Calu3 (cell line): ENCODE measurements around the gene MED15. TPM values are rescaled to one million over a fixed set of nuclear protein-coding genes. Genes with fewer than 3 reads are reported as not detected.

Source experiments
- BruUV-seq: library from RNA; stranded (reverse); fragments of 400-500 nt; replicated peaks from 2 replicates; lab custom pipeline; 2021; lab: Mats Ljungman, UMichigan
- CTCF ChIA-PET: fragments of 300-600 bp; sonication (Branson Sonifier 250); formaldehyde crosslinking; loops from one replicate; lab custom pipeline; 2022; ENCODE audit warnings: antibody characterized with exemption; lab: Charles Lee
- DNase-seq: peaks from one replicate; pipeline ENCODE4 v3.0.0; 2022
- H3K27ac Mint-ChIP-seq: one replicate; pipeline ENCODE4 v1.8.0; 2022; ENCODE audit warnings: mixed read lengths; ENCODE audit not compliant: unreplicated experiment
- H3K27me3 Mint-ChIP-seq: one replicate; pipeline ENCODE4 v1.8.0; 2022; ENCODE audit warnings: mixed read lengths; ENCODE audit not compliant: unreplicated experiment
- H3K36me3 Mint-ChIP-seq: one replicate; pipeline ENCODE4 v1.8.0; 2022; ENCODE audit warnings: mild to moderate bottlenecking, moderate library complexity, mixed read lengths; ENCODE audit not compliant: insufficient read depth, unreplicated experiment
- H3K4me1 Mint-ChIP-seq: one replicate; pipeline ENCODE4 v1.8.0; 2022; ENCODE audit warnings: mild to moderate bottlenecking, low read depth, mixed read lengths; ENCODE audit not compliant: unreplicated experiment
- H3K4me3 Mint-ChIP-seq: one replicate; pipeline ENCODE4 v1.8.0; 2022; ENCODE audit warnings: mild to moderate bottlenecking, low read depth, moderate library complexity, mixed read lengths; ENCODE audit not compliant: unreplicated experiment
- H3K9me3 Mint-ChIP-seq: one replicate; pipeline ENCODE4 v1.8.0; 2022; ENCODE audit warnings: low read depth, mixed read lengths; ENCODE audit not compliant: unreplicated experiment
- CTCF ChIP-seq: fragments of 200-600 bp; IDR thresholded peaks from one replicate; pipeline ENCODE4 v1.8.0; 2022; ENCODE audit warnings: antibody characterized with exemption; ENCODE audit not compliant: unreplicated experiment
- intact Hi-C: fragments of 100-400 bp; cut with micrococcal nuclease; formaldehyde crosslinking; loops from one replicate; pipeline ENCODE4 v1.10.0; 2022; ENCODE audit not compliant: unreplicated experiment
- total RNA-seq: library from RNA; stranded (reverse); gene quantifications from 2 replicates; pipeline ENCODE4 v1.2.3, GENCODE V29; 2022

Gene MED15
- total RNA-seq, 1 experiment from 2014 or later = 144 TPM

- H3K36me3 Mint-ChIP-seq = peaks cover 35% of the 10 kb centered on the region
- no peak for TF ChIP-seq CTCF
- peaks cover 26% of the 10 kb centered on the region for H3K4me1 Mint-ChIP-seq
- no peak overlapping the region for H3K4me3 Mint-ChIP-seq
- intact Hi-C loops = no loop called here
- BruUV-seq = no TSS peak
- H3K27me3 Mint-ChIP-seq = no peaks in the 10 kb centered on the region
- no peak for DNase-seq
- H3K9me3 Mint-ChIP-seq = no peaks in the 10 kb centered on the region
- CTCF ChIA-PET = interaction anchor here (0.7 kb wide), 1 partner anchor 29 kb away, joined by 3 read pairs; no protein-coding TSS in a partner anchor
- H3K27ac Mint-ChIP-seq = no peak overlapping the region
Observed at GRCh38 chr22:20552443-20553401, 45.3 kb downstream of the MED15 start.

- Mint-ChIP-seq H3K4me3 (no peak overlapping the region), H3K27me3 (no peaks in the 10 kb centered on the region), H3K4me1 (peaks cover 26% of the 10 kb centered on the region), H3K36me3 (peaks cover 36% of the 10 kb centered on the region), H3K27ac (no peak overlapping the region), H3K9me3 (no peaks in the 10 kb centered on the region)
- no peak for TF ChIP-seq CTCF
- DNase-seq = no peak
- intact Hi-C loops = no loop called here
- BruUV-seq = no TSS peak
- CTCF ChIA-PET = interaction anchor here (0.9 kb wide), 1 partner anchor 21 kb away, joined by 3 read pairs; no protein-coding TSS in a partner anchor
Observed at GRCh38 chr22:20553947-20554741, 46.7 kb downstream of the MED15 start.

- Mint-ChIP-seq H3K4me3 (no peak overlapping the region), H3K4me1 (peaks cover 26% of the 10 kb centered on the region), H3K36me3 (peaks cover 36% of the 10 kb centered on the region), H3K27ac (no peak overlapping the region), H3K27me3 (no peaks in the 10 kb centered on the region), H3K9me3 (no peaks in the 10 kb centered on the region)
- intact Hi-C loops = no loop called here
- DNase-seq = no peak
- CTCF ChIA-PET = no interaction called here
- BruUV-seq = no TSS peak
- no peak for TF ChIP-seq CTCF
Observed at GRCh38 chr22:20554824-20555223, 47.4 kb downstream of the MED15 start.

- Mint-ChIP-seq H3K36me3 (peaks cover 39% of the 10 kb centered on the region), H3K4me1 (peaks cover 14% of the 10 kb centered on the region), H3K9me3 (no peaks in the 10 kb centered on the region), H3K27me3 (no peaks in the 10 kb centered on the region), H3K27ac (no peak overlapping the region), H3K4me3 (no peak overlapping the region)
- intact Hi-C loops = no loop called here
- no peak for TF ChIP-seq CTCF
- CTCF ChIA-PET = no interaction called here
- no peak for DNase-seq
- no TSS peak for BruUV-seq
Observed at GRCh38 chr22:20558534-20558933, 51.1 kb downstream of the MED15 start.
